G401 (cell line): Measurements from ENCODE around the gene BRSK1. TPM values are rescaled to one million over a fixed set of nuclear protein-coding genes. Genes with fewer than 3 reads are reported as not detected.

ENCODE experiments used
- DNase-seq: peaks from one replicate; pipeline ENCODE4 v3.0.0-alpha.2; 2015; ENCODE audit warnings: low spot score
- in situ Hi-C: cut with HindIII; loops from 2 replicates; pipeline ENCODE4 v1.10.0; 2016; ENCODE audit warnings: low sequenced_read_pairs, mixed read lengths
- total RNA-seq: library from RNA; depleted of rRNA; stranded (reverse); fragments of >200 nt; shearing (Covaris generic); gene quantifications from 2 replicates; pipeline ENCODE4 v1.2.3, GENCODE V29; 2014

Gene BRSK1
- total RNA-seq, 1 experiment from 2014 or later: 8.9 TPM

- in situ Hi-C loops: loop anchor here (10.0 kb wide), 1 partner anchor 162 kb away; no protein-coding TSS in a partner anchor
- no peak for DNase-seq
Measured at GRCh38 chr19:55252760-55253663, 30.8 kb upstream of the BRSK1 start.

- in situ Hi-C loops: loop anchor here (10.0 kb wide), 1 partner anchor 161 kb away; no protein-coding TSS in a partner anchor
- no peak for DNase-seq
Measured at GRCh38 chr19:55253842-55254624, 29.8 kb upstream of the BRSK1 start.

- in situ Hi-C loops: loop anchor here (10.0 kb wide), 1 partner anchor 160 kb away; no protein-coding TSS in a partner anchor
- DNase-seq: no peak
Measured at GRCh38 chr19:55254625-55254977, 29.2 kb upstream of the BRSK1 start.

- in situ Hi-C loops: loop anchor here (10.0 kb wide), 1 partner anchor 159 kb away; no protein-coding TSS in a partner anchor
- DNase-seq: no peak
Measured at GRCh38 chr19:55255618-55256423, 28.0 kb upstream of the BRSK1 start.

- in situ Hi-C loops: loop anchor here (10.0 kb wide), 1 partner anchor 158 kb away; no protein-coding TSS in a partner anchor
- DNase-seq: no peak
Measured at GRCh38 chr19:55256562-55257460, 27.0 kb upstream of the BRSK1 start.

GRCh38 chr19:55257461-55258420, 26.1 kb upstream of the BRSK1 start:
- no peak for DNase-seq
- in situ Hi-C loops: loop anchor here (10.0 kb wide), 1 partner anchor 157 kb away; no protein-coding TSS in a partner anchor

GRCh38 chr19:55258476-55258827, 25.3 kb upstream of the BRSK1 start:
- in situ Hi-C loops: loop anchor here (10.0 kb wide), 1 partner anchor 156 kb away; no protein-coding TSS in a partner anchor
- DNase-seq: no peak

GRCh38 chr19:55258828-55259539, 24.8 kb upstream of the BRSK1 start, which contains the start of gene PPP6R1:
PPP6R1 (minus strand) TSS chr19:55259017; CDS start chr19:55247103, 11,914 bp downstream.
- in situ Hi-C loops: loop anchor here (10.0 kb wide), 1 partner anchor 156 kb away; no protein-coding TSS in a partner anchor
- peak; percentile 99 for DNase-seq

- in situ Hi-C loops: loop anchor here (10.0 kb wide), 1 partner anchor 155 kb away; no protein-coding TSS in a partner anchor
- DNase-seq: no peak
Measured at GRCh38 chr19:55259540-55260210, 24.1 kb upstream of the BRSK1 start.

- in situ Hi-C loops: no loop called here
- no peak for DNase-seq
Measured at GRCh38 chr19:55261671-55262126, 22.1 kb upstream of the BRSK1 start.

- no peak for DNase-seq
- in situ Hi-C loops: no loop called here
Measured at GRCh38 chr19:55262359-55262758, 21.4 kb upstream of the BRSK1 start.

GRCh38 chr19:55264531-55264930, 19.3 kb upstream of the BRSK1 start:
- in situ Hi-C loops: no loop called here
- DNase-seq: no peak

GRCh38 chr19:55265173-55265572, 18.6 kb upstream of the BRSK1 start:
- in situ Hi-C loops: no loop called here

GRCh38 chr19:55265723-55266386, 17.9 kb upstream of the BRSK1 start:
- in situ Hi-C loops: no loop called here
- no peak for DNase-seq

More at GRCh38 chr19:55265173-55265572, 18.6 kb upstream of the BRSK1 start:
- DNase-seq: no peak

GRCh38 chr19:55266404-55266803, 17.4 kb upstream of the BRSK1 start:
- DNase-seq: no peak
- in situ Hi-C loops: no loop called here
